NCI-H345 treated with DMSO at 0.1 percent for 48 hours (cell line): Measurements from ENCODE around the gene TRABD2A.

ENCODE experiments used
- DNase-seq: peaks from one replicate; lab custom pipeline; 2025; ENCODE audit not compliant: unreplicated experiment; lab: John Stamatoyannopoulos, UW

TRABD2A gene

GRCh38 chr2:84856787-84857186 is 24.1 kb downstream of the TRABD2A start:
- DNase-seq = no peak

GRCh38 chr2:84855731-84856130 is 25.2 kb downstream of the TRABD2A start:
- no peak for DNase-seq

- DNase-seq = no peak
Observed at GRCh38 chr2:84854850-84855249, 26.0 kb downstream of the TRABD2A start.

GRCh38 chr2:84851876-84852275 is 29.0 kb downstream of the TRABD2A start:
- DNase-seq = no peak

- DNase-seq = no peak
Observed at GRCh38 chr2:84850471-84850870, 30.4 kb downstream of the TRABD2A start.

- DNase-seq = no peak
Observed at GRCh38 chr2:84849271-84849952, 31.5 kb downstream of the TRABD2A start.

GRCh38 chr2:84847326-84848050 is 33.4 kb downstream of the TRABD2A start:
- no peak for DNase-seq

- DNase-seq = no peak
Observed at GRCh38 chr2:84846741-84847142, 34.1 kb downstream of the TRABD2A start.

GRCh38 chr2:84846041-84846663 is 34.7 kb downstream of the TRABD2A start:
- no peak for DNase-seq

GRCh38 chr2:84844141-84844540 is 36.7 kb downstream of the TRABD2A start:
- no peak for DNase-seq

- no peak for DNase-seq
Observed at GRCh38 chr2:84841577-84841976, 39.3 kb downstream of the TRABD2A start.

GRCh38 chr2:84840306-84840705 is 40.6 kb downstream of the TRABD2A start:
- no peak for DNase-seq

- DNase-seq = no peak
Observed at GRCh38 chr2:84839851-84840250, 41.0 kb downstream of the TRABD2A start.

- DNase-seq = no peak
Observed at GRCh38 chr2:84838434-84839145, 42.3 kb downstream of the TRABD2A start.

- DNase-seq = no peak
Observed at GRCh38 chr2:84836215-84836614, 44.7 kb downstream of the TRABD2A start.

GRCh38 chr2:84833481-84834150 is 47.3 kb downstream of the TRABD2A start:
- DNase-seq = no peak

- no peak for DNase-seq
Observed at GRCh38 chr2:84832772-84833461, 48.0 kb downstream of the TRABD2A start.

GRCh38 chr2:84830758-84831500 is 50.0 kb downstream of the TRABD2A start:
- no peak for DNase-seq

- DNase-seq = no peak
Observed at GRCh38 chr2:84830095-84830494, 50.8 kb downstream of the TRABD2A start.

- DNase-seq = no peak
Observed at GRCh38 chr2:84829693-84830092, 51.2 kb downstream of the TRABD2A start.
